HEK293T (cell line): ENCODE measurements around the gene FGGY.

Experiments
- BHLHE40 ChIP-seq: fragments of 450-650 bp; IDR thresholded peaks from 2 replicates; pipeline ENCODE4 v1.6.1; 2016; ENCODE audit warnings: mild to moderate bottlenecking, moderate library complexity, borderline replicate concordance
- ELF4 ChIP-seq: fragments of 450-650 bp; IDR thresholded peaks from 2 replicates; pipeline ENCODE4 v1.6.1; 2017; ENCODE audit warnings: antibody characterized with exemption
- NFRKB ChIP-seq: fragments of 450-650 bp; IDR thresholded peaks from 2 replicates; pipeline ENCODE4 v1.6.1; 2016; ENCODE audit warnings: mild to moderate bottlenecking, moderate library complexity
- ZNF384 ChIP-seq: fragments of 450-650 bp; IDR thresholded peaks from 2 replicates; pipeline ENCODE4 v1.6.1; 2016

DNA sequence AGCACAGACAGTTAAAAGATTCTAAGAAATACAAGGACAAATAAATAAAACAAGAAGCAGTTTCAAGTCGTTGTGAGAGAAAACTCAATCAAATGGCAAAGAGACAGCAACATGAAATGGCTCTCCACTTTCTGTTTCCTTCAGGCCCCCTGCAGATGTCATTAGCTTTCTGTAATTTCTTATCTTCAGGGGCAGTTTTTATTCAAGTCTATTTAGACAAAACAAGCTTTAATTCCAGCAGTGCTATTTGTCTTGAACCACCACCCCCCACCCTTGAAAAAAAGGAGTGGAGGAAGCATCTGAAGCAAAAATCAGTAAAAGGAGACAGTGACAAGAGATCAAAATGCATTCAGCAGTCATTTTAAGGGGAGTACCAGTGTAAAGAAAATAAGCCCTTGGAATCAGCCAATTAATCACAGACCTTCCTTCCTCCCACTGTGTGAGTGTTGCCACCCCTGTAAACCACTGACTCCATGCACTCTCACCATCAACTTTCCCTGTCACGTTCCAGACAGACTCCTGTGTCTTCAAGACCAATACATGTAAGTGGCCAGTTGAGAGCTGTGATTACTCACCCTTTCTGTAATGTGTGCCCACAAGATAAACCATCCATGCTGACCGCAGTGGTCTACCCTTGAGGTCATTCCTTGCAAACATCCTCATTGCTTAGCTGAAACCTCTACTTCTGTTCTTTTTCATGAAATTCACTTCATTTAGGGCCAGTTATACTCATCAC is 381.8 kb downstream of the FGGY start:
- TF ChIP-seq BHLHE40 (no peak), ELF4 (no peak), NFRKB (no peak), ZNF384 (no peak)
